ENCODE measurements around the gene TMEM72.

The TMEM72 gene

DNA sequence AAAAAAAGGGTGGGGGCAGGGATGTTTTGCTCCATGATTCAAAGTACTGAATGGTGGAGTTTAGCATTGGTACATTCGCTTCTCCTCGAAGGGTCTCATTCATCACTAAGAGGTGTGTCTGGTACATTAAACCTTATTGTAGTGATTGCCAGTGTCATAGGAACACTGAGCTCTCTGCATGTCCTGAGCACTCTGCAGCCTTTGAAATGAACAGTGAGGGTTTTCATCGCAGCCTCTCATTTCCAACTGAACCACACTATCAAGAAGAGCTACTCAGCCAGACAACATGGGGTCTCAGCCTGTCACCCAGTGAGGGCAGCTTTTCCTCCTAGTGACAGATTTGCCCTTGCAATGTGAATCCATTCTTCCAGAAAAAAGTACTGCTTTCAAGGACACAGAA lies 75.0 kb downstream of the TMEM72 start:
- peaks cover 11 to 13% of the 10 kb centered on the region in 2 experiments for H3K36me3 ChIP-seq (ENCODE audit: control insufficient read depth in 1 of 2, insufficient read depth in 2 of 2, low read length in 2 of 2)
- H3K18ac ChIP-seq (ENCODE audit: low read length), result no peak overlapping the region
- no peak overlapping the region for H2BK120ac ChIP-seq (ENCODE audit: insufficient read depth, low read length, poor library complexity)
- peaks cover 8 to 15% of the 10 kb centered on the region in 2 experiments for H3K4me1 ChIP-seq (ENCODE audit: control insufficient read depth in 1 of 2, insufficient read depth in 2 of 2, low read length in 2 of 2)
- no peak overlapping the region for H3K9ac ChIP-seq (ENCODE audit: low read length)
- DNase-seq, result no peak
- no peak overlapping the region for H2AFZ ChIP-seq (ENCODE audit: insufficient read depth, low read length, poor library complexity)
- WGBS (ENCODE audit: extremely low coverage, insufficient coverage, insufficient read length), result no CpG with 5 or more reads among the region's 3 CpGs
- no peak overlapping the region for H3K14ac ChIP-seq (ENCODE audit: low read length)
- peaks cover 2% of the 10 kb centered on the region for H3K79me2 ChIP-seq (ENCODE audit: control insufficient read depth, insufficient read depth, low read length, poor library complexity)
- H2AK5ac ChIP-seq (ENCODE audit: low read length), result no peak overlapping the region
- no peak overlapping the region for H3K27ac ChIP-seq (ENCODE audit: low read depth, low read length)
- H3K4me2 ChIP-seq (ENCODE audit: low read length), result no peak overlapping the region
- peaks cover 10% of the 10 kb centered on the region for H3K79me1 ChIP-seq (ENCODE audit: low read length)
- no peak overlapping the region for H4K91ac ChIP-seq (ENCODE audit: low read depth, low read length)
- H3K4ac ChIP-seq (ENCODE audit: low read depth, low read length), result no peak overlapping the region
- no peak overlapping the region for H3K23ac ChIP-seq (ENCODE audit: low read length)
- no peak overlapping the region for H2BK12ac ChIP-seq (ENCODE audit: low read length)
- H4K12ac ChIP-seq (ENCODE audit: low read depth, low read length), result no peak overlapping the region
- H2BK5ac ChIP-seq (ENCODE audit: low read depth, low read length, poor library complexity), result no peak overlapping the region
- H3K27me3 ChIP-seq (ENCODE audit: insufficient read depth, low read length), result no peaks in the 10 kb centered on the region
- H3K4me3 ChIP-seq (ENCODE audit: low read depth, low read length), result no peak overlapping the region
- no peaks in the 10 kb centered on the region for H3K9me3 ChIP-seq (ENCODE audit: insufficient read depth, low read depth, low read length)
- H4K8ac ChIP-seq (ENCODE audit: low read depth, low read length), result no peak overlapping the region

Measured in trophoblast cell (in vitro differentiated cells and primary cell).